HG03097 (cell line): ENCODE results near the gene THRB.

Experiments
- ATAC-seq: cut with Tn5 transposase; IDR thresholded peaks from one replicate; pipeline ENCODE4 v1.9.1; 2021; ENCODE audit not compliant: unreplicated experiment, low FRiP score

The THRB gene

GRCh38 chr3:24323272-24323671 is 171.4 kb downstream of the THRB start:
- no peak for ATAC-seq

- no peak for ATAC-seq
These were observed 174.0 kb downstream of the THRB start for GRCh38 chr3:24320601-24321000.

- ATAC-seq = no peak
These were observed 175.9 kb downstream of the THRB start for GRCh38 chr3:24318677-24319287.

GRCh38 chr3:24316887-24317383 is 177.7 kb downstream of the THRB start:
- ATAC-seq = no peak

GRCh38 chr3:24315971-24316370 is 178.7 kb downstream of the THRB start:
- ATAC-seq = no peak

- ATAC-seq = no peak
These were observed 179.3 kb downstream of the THRB start for GRCh38 chr3:24315356-24315755.

- ATAC-seq = no peak
These were observed 182.8 kb downstream of the THRB start for GRCh38 chr3:24311881-24312280.

GRCh38 chr3:24310887-24311286 is 183.8 kb downstream of the THRB start:
- ATAC-seq = no peak

- no peak for ATAC-seq
These were observed 188.1 kb downstream of the THRB start for GRCh38 chr3:24306518-24306917.

- ATAC-seq = no peak
These were observed 188.7 kb downstream of the THRB start for GRCh38 chr3:24305795-24306467.

GRCh38 chr3:24303057-24303754 is 191.4 kb downstream of the THRB start:
- ATAC-seq = no peak

GRCh38 chr3:24302396-24302795 is 192.3 kb downstream of the THRB start:
- no peak for ATAC-seq

- ATAC-seq = no peak
These were observed 193.7 kb downstream of the THRB start for GRCh38 chr3:24300949-24301348.

- ATAC-seq = no peak
These were observed 194.6 kb downstream of the THRB start for GRCh38 chr3:24299806-24300626.

- ATAC-seq = no peak
These were observed 195.3 kb downstream of the THRB start for GRCh38 chr3:24299246-24299805.

- no peak for ATAC-seq
These were observed 198.0 kb downstream of the THRB start for GRCh38 chr3:24296441-24297205.

- ATAC-seq = no peak
These were observed 200.5 kb downstream of the THRB start for GRCh38 chr3:24294150-24294549.

- ATAC-seq = no peak
These were observed 203.0 kb downstream of the THRB start for GRCh38 chr3:24291646-24292045.

- ATAC-seq = no peak
These were observed 204.1 kb downstream of the THRB start for GRCh38 chr3:24290596-24290995.
